GM12878 (cell line): ENCODE measurements around the gene CISTR. TPM values are rescaled to one million over a fixed set of nuclear protein-coding genes. Genes with fewer than 3 reads are reported as not detected.

Experiments
- CREB1 ChIP-seq: IDR thresholded peaks from 2 replicates; pipeline ENCODE4 v1.6.1; 2012; ENCODE audit warnings: low read depth, mild to moderate bottlenecking, inconsistent platforms
- CREM ChIP-seq: IDR thresholded peaks from 2 replicates; pipeline ENCODE4 v1.6.1; 2014; ENCODE audit warnings: antibody characterized with exemption, low read depth
- EED ChIP-seq: sonication (generic); IDR thresholded peaks from 2 replicates; pipeline ENCODE4 v1.6.1; 2016; ENCODE audit warnings: antibody characterized with exemption, low read depth
- ETV6 ChIP-seq, 2 experiments: fragments of 450-650 bp in 1 of 2; IDR thresholded peaks in 1 of 2; conservative IDR thresholded peaks in 1 of 2; 2 replicates each; pipeline ENCODE4 v1.6.1; 2014; ENCODE audit warnings: antibody characterized with exemption in 1 of 2, borderline replicate concordance in 1 of 2, low read depth in 1 of 2, mild to moderate bottlenecking in 1 of 2, moderate library complexity in 1 of 2
- FOXM1 ChIP-seq: IDR thresholded peaks from 2 replicates; pipeline ENCODE4 v1.6.1; 2012; ENCODE audit warnings: low read depth, mild to moderate bottlenecking, inconsistent platforms, low read length, moderate library complexity
- GABPA ChIP-seq: IDR thresholded peaks from 2 replicates; pipeline ENCODE4 v1.6.1; 2014; ENCODE audit warnings: antibody characterized with exemption, low read depth, mild to moderate bottlenecking, inconsistent platforms
- IKZF2 ChIP-seq, 2 experiments: fragments of 450-650 bp; IDR thresholded peaks; 2 replicates each; pipeline ENCODE4 v1.6.1; 2017; ENCODE audit warnings: mild to moderate bottlenecking in 2 of 2, moderate library complexity in 2 of 2
- JUND ChIP-seq: IDR thresholded peaks from 2 replicates; pipeline ENCODE4 v1.6.1; 2012; ENCODE audit warnings: low read depth, mild to moderate bottlenecking, low read length, improper control_type of control experiment, moderate library complexity
- KAT2A ChIP-seq: conservative IDR thresholded peaks from 2 replicates; pipeline ENCODE4 v1.6.1; 2011; ENCODE audit warnings: low read depth, low read length; ENCODE audit not compliant: control insufficient read depth
- KLF5 ChIP-seq: fragments of 450-650 bp; IDR thresholded peaks from 2 replicates; pipeline ENCODE4 v1.6.1; 2014; ENCODE audit warnings: mild to moderate bottlenecking; ENCODE audit not compliant: partially characterized antibody
- MEF2B ChIP-seq: fragments of 450-650 bp; IDR thresholded peaks from 2 replicates; pipeline ENCODE4 v1.6.1; 2018; ENCODE audit warnings: mild to moderate bottlenecking, moderate library complexity; ENCODE audit not compliant: partially characterized antibody, poor library complexity, severe bottlenecking
- NFYB ChIP-seq: IDR thresholded peaks from 2 replicates; pipeline ENCODE4 v1.6.1; 2011; ENCODE audit warnings: low read depth, mild to moderate bottlenecking, low read length, improper control_type of control experiment, moderate library complexity; ENCODE audit not compliant: insufficient read depth
- PML ChIP-seq: IDR thresholded peaks from 2 replicates; pipeline ENCODE4 v1.6.1; 2012; ENCODE audit warnings: low read length, inconsistent platforms
- RAD21 ChIP-seq: IDR thresholded peaks from 2 replicates; pipeline ENCODE4 v1.6.1; 2011; ENCODE audit warnings: mild to moderate bottlenecking, low read depth, low read length, moderate library complexity; ENCODE audit not compliant: insufficient read depth
- RB1 ChIP-seq: fragments of 450-650 bp; formaldehyde crosslinking; IDR thresholded peaks from 2 replicates; pipeline ENCODE4 v1.6.1; 2017; ENCODE audit warnings: mild to moderate bottlenecking, borderline replicate concordance
- RBBP5 ChIP-seq: fragments of 200-600 bp; sonication (generic); conservative IDR thresholded peaks from 2 replicates; pipeline ENCODE4 v1.6.1; 2016
- SMC3 ChIP-seq: IDR thresholded peaks from 2 replicates; pipeline ENCODE4 v1.6.1; 2011; ENCODE audit warnings: low read length, improper control_type of control experiment, borderline replicate concordance
- STAT3 ChIP-seq: IDR thresholded peaks from 2 replicates; pipeline ENCODE4 v1.6.1; 2011; ENCODE audit warnings: low read depth, low read length, improper control_type of control experiment
- ZZZ3 ChIP-seq: IDR thresholded peaks from 2 replicates; pipeline ENCODE4 v1.6.1; 2011; ENCODE audit warnings: low read depth; ENCODE audit not compliant: control insufficient read depth, insufficient read length
- polyA plus RNA-seq, 11 experiments: library from polyadenylated mRNA; depleted of rRNA in 4 of 11; unstranded in 6 of 11; stranded (reverse) in 5 of 11; fragments of >200 nt; fragmentation: Nextera tagmentation in 4 of 11; fragmentation: Illumina TruSeq in 1 of 11; extraction: Ambion mirVana in 4 of 11; extraction: Trizol in 1 of 11; gene quantifications; 1 replicate in 1 of 11; 2 replicates in 10 of 11; pipeline versions ENCODE4 v1.2.1 to v1.2.3, GENCODE V29; 2011 to 2016; ENCODE audit warnings: inconsistent platforms in 2 of 11, missing spikeins in 2 of 11, low read depth in 1 of 11
- total RNA-seq, 4 experiments: library from RNA; depleted of rRNA in 3 of 4; stranded (reverse); fragments of >200 nt in 3 of 4; fragmentation: Illumina TruSeq in 1 of 4; extraction: Trizol in 1 of 4; gene quantifications; 2 replicates each; pipeline versions ENCODE4 v1.2.1 to v1.2.3, GENCODE V29; 2013 to 2021
- TF ChIP-seq, protein P1 (sequence below): IDR thresholded peaks from 2 replicates; pipeline ENCODE4 v1.6.1; 2012; ENCODE audit warnings: low read depth, low read length, improper control_type of control experiment
- TF ChIP-seq, protein P2 (sequence below): IDR thresholded peaks from 2 replicates; pipeline ENCODE4 v1.6.1; 2012; ENCODE audit warnings: low read depth, low read length, improper control_type of control experiment
- TF ChIP-seq, protein P3 (sequence below): fragments of 450-650 bp; IDR thresholded peaks from 2 replicates; pipeline ENCODE4 v1.6.1; 2017; ENCODE audit warnings: mild to moderate bottlenecking, moderate library complexity
- TF ChIP-seq, protein P4 (sequence below): fragments of 450-650 bp; IDR thresholded peaks from 2 replicates; pipeline ENCODE4 v1.6.1; 2014; ENCODE audit warnings: mild to moderate bottlenecking

CISTR gene
- total and polyA plus RNA-seq, 10 of the 15 experiments (the other 5 are each of a cell fraction or from before 2014, with no cell fraction given) = 0.26 TPM; not detected in 9

DNA sequence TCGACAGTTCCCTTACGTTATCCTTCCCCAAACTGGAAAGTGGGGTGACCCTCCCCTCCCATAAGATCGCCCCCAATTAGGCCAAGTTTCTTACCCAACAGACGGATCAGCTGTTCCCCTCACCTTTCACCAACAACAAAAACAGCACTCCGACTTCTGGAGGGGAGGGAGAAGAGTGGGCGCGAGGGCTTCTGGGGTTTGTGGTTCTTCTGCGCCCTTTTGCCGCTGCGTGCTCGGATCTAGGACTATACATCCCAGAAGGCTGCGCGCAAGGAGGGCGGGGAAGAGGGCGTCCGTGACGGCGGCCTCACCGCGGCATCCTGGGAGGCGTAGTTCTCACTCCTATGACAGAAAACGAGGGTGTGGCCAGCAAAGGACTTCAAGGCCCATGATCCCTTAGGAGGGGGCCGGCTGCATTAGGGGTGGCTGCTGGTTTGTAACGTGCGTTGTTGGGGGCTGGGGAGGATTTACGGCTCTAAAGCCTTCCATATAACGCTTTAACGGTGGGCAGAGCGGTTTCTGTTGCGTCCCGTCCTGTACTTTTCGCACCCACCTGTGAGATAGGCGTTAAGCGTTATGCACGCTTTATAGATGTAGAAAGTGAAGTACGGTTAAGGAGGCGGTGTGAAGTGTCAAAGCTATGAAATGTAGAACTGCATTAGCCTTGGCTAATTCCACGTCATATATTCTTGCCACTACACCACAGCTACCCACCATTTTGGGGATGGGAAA is 24.3 kb downstream of the CISTR start, which contains the start of gene CALCOCO1 (continued):
- TF ChIP-seq MEF2B = no peak
- TF ChIP-seq IKZF2 (IDR thresholded peaks at IDR 0.05) = peak in 1 of 2 experiments; percentile 26; a peak in 1 of 4 replicates
- TF ChIP-seq, protein P1, sequence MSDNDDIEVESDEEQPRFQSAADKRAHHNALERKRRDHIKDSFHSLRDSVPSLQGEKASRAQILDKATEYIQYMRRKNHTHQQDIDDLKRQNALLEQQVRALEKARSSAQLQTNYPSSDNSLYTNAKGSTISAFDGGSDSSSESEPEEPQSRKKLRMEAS = no peak; the same call in none of the 2 replicates
- no peak for TF ChIP-seq ETV6 (conservative IDR thresholded peaks at IDR 0.05 in 1 of 2, IDR thresholded peaks at IDR 0.05 in 1 of 2; ENCODE audit: borderline replicate concordance in 1 of 2, low read depth in 1 of 2)
- TF ChIP-seq JUND = peak; percentile 66; the same call in 1 of the 2 replicates
- no peak for TF ChIP-seq KAT2A
- no peak for TF ChIP-seq NFYB
- peak; percentile 99 for TF ChIP-seq CREM
- TF ChIP-seq EED = no peak
- no peak for TF ChIP-seq RBBP5
- no peak for TF ChIP-seq PML
- no peak for TF ChIP-seq STAT3
- TF ChIP-seq, protein P2, sequence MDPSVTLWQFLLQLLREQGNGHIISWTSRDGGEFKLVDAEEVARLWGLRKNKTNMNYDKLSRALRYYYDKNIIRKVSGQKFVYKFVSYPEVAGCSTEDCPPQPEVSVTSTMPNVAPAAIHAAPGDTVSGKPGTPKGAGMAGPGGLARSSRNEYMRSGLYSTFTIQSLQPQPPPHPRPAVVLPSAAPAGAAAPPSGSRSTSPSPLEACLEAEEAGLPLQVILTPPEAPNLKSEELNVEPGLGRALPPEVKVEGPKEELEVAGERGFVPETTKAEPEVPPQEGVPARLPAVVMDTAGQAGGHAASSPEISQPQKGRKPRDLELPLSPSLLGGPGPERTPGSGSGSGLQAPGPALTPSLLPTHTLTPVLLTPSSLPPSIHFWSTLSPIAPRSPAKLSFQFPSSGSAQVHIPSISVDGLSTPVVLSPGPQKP = 0 out of 2 replicates have a peak, but pooled peaks have one; percentile 47
- TF ChIP-seq SMC3 = no peak
- TF ChIP-seq ZZZ3 = no peak
- no peak for TF ChIP-seq GABPA
- peak; percentile 98 for TF ChIP-seq CREB1
- TF ChIP-seq, protein P3, sequence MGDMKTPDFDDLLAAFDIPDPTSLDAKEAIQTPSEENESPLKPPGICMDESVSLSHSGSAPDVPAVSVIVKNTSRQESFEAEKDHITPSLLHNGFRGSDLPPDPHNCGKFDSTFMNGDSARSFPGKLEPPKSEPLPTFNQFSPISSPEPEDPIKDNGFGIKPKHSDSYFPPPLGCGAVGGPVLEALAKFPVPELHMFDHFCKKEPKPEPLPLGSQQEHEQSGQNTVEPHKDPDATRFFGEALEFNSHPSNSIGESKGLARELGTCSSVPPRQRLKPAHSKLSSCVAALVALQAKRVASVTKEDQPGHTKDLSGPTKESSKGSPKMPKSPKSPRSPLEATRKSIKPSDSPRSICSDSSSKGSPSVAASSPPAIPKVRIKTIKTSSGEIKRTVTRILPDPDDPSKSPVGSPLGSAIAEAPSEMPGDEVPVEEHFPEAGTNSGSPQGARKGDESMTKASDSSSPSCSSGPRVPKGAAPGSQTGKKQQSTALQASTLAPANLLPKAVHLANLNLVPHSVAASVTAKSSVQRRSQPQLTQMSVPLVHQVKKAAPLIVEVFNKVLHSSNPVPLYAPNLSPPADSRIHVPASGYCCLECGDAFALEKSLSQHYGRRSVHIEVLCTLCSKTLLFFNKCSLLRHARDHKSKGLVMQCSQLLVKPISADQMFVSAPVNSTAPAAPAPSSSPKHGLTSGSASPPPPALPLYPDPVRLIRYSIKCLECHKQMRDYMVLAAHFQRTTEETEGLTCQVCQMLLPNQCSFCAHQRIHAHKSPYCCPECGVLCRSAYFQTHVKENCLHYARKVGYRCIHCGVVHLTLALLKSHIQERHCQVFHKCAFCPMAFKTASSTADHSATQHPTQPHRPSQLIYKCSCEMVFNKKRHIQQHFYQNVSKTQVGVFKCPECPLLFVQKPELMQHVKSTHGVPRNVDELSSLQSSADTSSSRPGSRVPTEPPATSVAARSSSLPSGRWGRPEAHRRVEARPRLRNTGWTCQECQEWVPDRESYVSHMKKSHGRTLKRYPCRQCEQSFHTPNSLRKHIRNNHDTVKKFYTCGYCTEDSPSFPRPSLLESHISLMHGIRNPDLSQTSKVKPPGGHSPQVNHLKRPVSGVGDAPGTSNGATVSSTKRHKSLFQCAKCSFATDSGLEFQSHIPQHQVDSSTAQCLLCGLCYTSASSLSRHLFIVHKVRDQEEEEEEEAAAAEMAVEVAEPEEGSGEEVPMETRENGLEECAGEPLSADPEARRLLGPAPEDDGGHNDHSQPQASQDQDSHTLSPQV = no peak
- TF ChIP-seq, protein P4, sequence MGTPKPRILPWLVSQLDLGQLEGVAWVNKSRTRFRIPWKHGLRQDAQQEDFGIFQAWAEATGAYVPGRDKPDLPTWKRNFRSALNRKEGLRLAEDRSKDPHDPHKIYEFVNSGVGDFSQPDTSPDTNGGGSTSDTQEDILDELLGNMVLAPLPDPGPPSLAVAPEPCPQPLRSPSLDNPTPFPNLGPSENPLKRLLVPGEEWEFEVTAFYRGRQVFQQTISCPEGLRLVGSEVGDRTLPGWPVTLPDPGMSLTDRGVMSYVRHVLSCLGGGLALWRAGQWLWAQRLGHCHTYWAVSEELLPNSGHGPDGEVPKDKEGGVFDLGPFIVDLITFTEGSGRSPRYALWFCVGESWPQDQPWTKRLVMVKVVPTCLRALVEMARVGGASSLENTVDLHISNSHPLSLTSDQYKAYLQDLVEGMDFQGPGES = no peak
- no peak for TF ChIP-seq RAD21
- 0 out of 2 replicates have a peak, but pooled peaks have one; percentile 26 for TF ChIP-seq RB1
- TF ChIP-seq KLF5 = peak; percentile 97
- TF ChIP-seq FOXM1 = no peak
